BLaER1 treated with 17β-estradiol and CSF1 and Interleukin-3, amounts not matched to agents 10 nM and 100 nM (cell line): ENCODE data around the gene MYLK4.

Experiments used
- H3K27ac ChIP-seq, 11 experiments: shearing (Covaris generic); formaldehyde crosslinking; 2 replicates each; pipeline ENCODE4 v1.8.1; 2022
- H3K27me3 ChIP-seq, 11 experiments: shearing (Covaris generic); formaldehyde crosslinking; 2 replicates each; pipeline ENCODE4 v1.8.1; 2022
- H3K36me3 ChIP-seq, 11 experiments: shearing (Covaris generic); formaldehyde crosslinking; 2 replicates each; pipeline ENCODE4 v1.8.1; 2022
- H3K4me1 ChIP-seq, 10 experiments: shearing (Covaris generic); formaldehyde crosslinking; 2 replicates each; pipeline ENCODE4 v1.8.1; 2022
- H3K4me2 ChIP-seq, 11 experiments: shearing (Covaris generic); formaldehyde crosslinking; 2 replicates each; pipeline ENCODE4 v1.8.1; 2022
- H3K4me3 ChIP-seq, 10 experiments: shearing (Covaris generic); formaldehyde crosslinking; 2 replicates each; pipeline ENCODE4 v1.8.1; 2022
- H3K9ac ChIP-seq, 11 experiments: shearing (Covaris generic); formaldehyde crosslinking; 2 replicates each; pipeline ENCODE4 v1.8.1; 2022
- H3K9me3 ChIP-seq, 11 experiments: shearing (Covaris generic); formaldehyde crosslinking; replicated peaks in 1 of 11; 2 replicates each; pipeline ENCODE4 v1.8.1; 2022
- H4K20me1 ChIP-seq, 11 experiments: shearing (Covaris generic); formaldehyde crosslinking; 2 replicates each; pipeline ENCODE4 v1.8.1; 2022
- Cebpa-rat ChIP-seq, 11 experiments: shearing (Covaris generic); IDR thresholded peaks; 2 replicates each; pipeline ENCODE4 v1.8.1; 2022

The MYLK4 gene

GRCh38 chr6:2783188-2783963 is 32.7 kb upstream of the MYLK4 start:
- no peaks in the 10 kb centered on the region for H3K27me3 ChIP-seq
- no peaks in the 10 kb centered on the region; a peak in 1 of 20 replicates for H3K4me1 ChIP-seq
- no peak overlapping the region for H3K27ac ChIP-seq
- H3K4me3 ChIP-seq, result no peak overlapping the region
- H3K4me2 ChIP-seq, result no peak overlapping the region
- H3K9me3 ChIP-seq, result no peaks in the 10 kb centered on the region
- no peak overlapping the region for H3K9ac ChIP-seq
- peaks cover 87 to 98% (median 96%) of the 10 kb centered on the region in 11 experiments for H3K36me3 ChIP-seq
- TF ChIP-seq Cebpa-rat (IDR thresholded peaks at IDR 0.05), result no peak
- peaks cover 32 to 96% (median 73%) of the 10 kb centered on the region in 11 experiments; a peak in 21 of 22 replicates for H4K20me1 ChIP-seq

GRCh38 chr6:2782825-2783187 is 32.1 kb upstream of the MYLK4 start:
- Histone ChIP-seq H3K27me3 (no peaks in the 10 kb centered on the region), H3K27ac (no peak overlapping the region), H3K4me2 (no peak overlapping the region), H3K4me1 (no peaks in the 10 kb centered on the region; a peak in 1 of 20 replicates), H3K9ac (no peak overlapping the region), H4K20me1 (peaks cover 38 to 97% (median 78%) of the 10 kb centered on the region in 11 experiments; a peak in 21 of 22 replicates), H3K4me3 (no peak overlapping the region), H3K9me3 (no peaks in the 10 kb centered on the region), H3K36me3 (peaks cover 90 to 98% (median 96%) of the 10 kb centered on the region in 11 experiments)
- TF ChIP-seq Cebpa-rat (IDR thresholded peaks at IDR 0.05), result no peak

GRCh38 chr6:2782356-2782708 is 31.6 kb upstream of the MYLK4 start:
- Histone ChIP-seq H3K36me3 (peaks cover 89 to 98% (median 96%) of the 10 kb centered on the region in 11 experiments), H3K4me3 (no peak overlapping the region), H4K20me1 (peaks cover 42 to 97% (median 83%) of the 10 kb centered on the region in 11 experiments; a peak in 21 of 22 replicates), H3K9ac (no peak overlapping the region), H3K4me1 (no peaks in the 10 kb centered on the region; a peak in 1 of 20 replicates), H3K27me3 (no peaks in the 10 kb centered on the region), H3K27ac (no peak overlapping the region), H3K4me2 (no peak overlapping the region), H3K9me3 (no peaks in the 10 kb centered on the region)
- TF ChIP-seq Cebpa-rat (IDR thresholded peaks at IDR 0.05), result no peak

GRCh38 chr6:2781685-2782355 is 31.1 kb upstream of the MYLK4 start:
- Histone ChIP-seq H3K9ac (no peak overlapping the region), H3K36me3 (peaks cover 86 to 97% (median 96%) of the 10 kb centered on the region in 11 experiments), H3K4me2 (no peak overlapping the region), H3K9me3 (no peaks in the 10 kb centered on the region), H3K27ac (no peak overlapping the region), H3K27me3 (no peaks in the 10 kb centered on the region), H4K20me1 (peaks cover 47 to 98% (median 87%) of the 10 kb centered on the region in 11 experiments; a peak in 21 of 22 replicates), H3K4me3 (no peak overlapping the region), H3K4me1 (no peaks in the 10 kb centered on the region; a peak in 1 of 20 replicates)
- no peak for TF ChIP-seq Cebpa-rat (IDR thresholded peaks at IDR 0.05)

- H3K4me2 ChIP-seq, result no peak overlapping the region
- H3K27ac ChIP-seq, result no peak overlapping the region
- no peak for TF ChIP-seq Cebpa-rat (IDR thresholded peaks at IDR 0.05)
- no peak overlapping the region for H3K9ac ChIP-seq
- peaks cover 62 to 98% (median 96%) of the 10 kb centered on the region in 11 experiments; a peak in 21 of 22 replicates for H4K20me1 ChIP-seq
- peaks cover 81 to 98% (median 95%) of the 10 kb centered on the region in 11 experiments for H3K36me3 ChIP-seq
- no peaks in the 10 kb centered on the region; a peak in 1 of 20 replicates for H3K4me1 ChIP-seq
- H3K9me3 ChIP-seq, result no peaks in the 10 kb centered on the region
- H3K27me3 ChIP-seq, result no peaks in the 10 kb centered on the region
- no peak overlapping the region for H3K4me3 ChIP-seq
Observed at GRCh38 chr6:2780102-2780737, 29.5 kb upstream of the MYLK4 start.

- H3K9ac ChIP-seq, result no peak overlapping the region
- H3K36me3 ChIP-seq, result peaks cover 84 to 100% (median 97%) of the 10 kb centered on the region in 11 experiments
- peaks cover 86 to 100% (median 100%) of the 10 kb centered on the region in 11 experiments; a peak in 21 of 22 replicates for H4K20me1 ChIP-seq
- no peak for TF ChIP-seq Cebpa-rat (IDR thresholded peaks at IDR 0.05)
- no peaks in the 10 kb centered on the region for H3K27me3 ChIP-seq
- H3K9me3 ChIP-seq, result no peaks in the 10 kb centered on the region
- peaks cover 0 to 3% (median 0%) of the 10 kb centered on the region in 10 experiments; a peak in 1 of 20 replicates for H3K4me1 ChIP-seq
- no peak overlapping the region for H3K4me2 ChIP-seq
- no peak overlapping the region for H3K4me3 ChIP-seq
- no peak overlapping the region for H3K27ac ChIP-seq
Observed at GRCh38 chr6:2777249-2777648, 26.5 kb upstream of the MYLK4 start.

GRCh38 chr6:2775003-2775402 is 24.3 kb upstream of the MYLK4 start:
- Histone ChIP-seq H3K4me1 (peaks cover 0 to 10% (median 5%) of the 10 kb centered on the region in 10 experiments; a peak in 15 of 20 replicates), H3K9me3 (no peaks in the 10 kb centered on the region), H3K9ac (no peak overlapping the region), H4K20me1 (peaks cover 88 to 100% (median 100%) of the 10 kb centered on the region in 11 experiments; a peak in 21 of 22 replicates), H3K27me3 (no peaks in the 10 kb centered on the region), H3K4me2 (no peak overlapping the region), H3K36me3 (peaks cover 83 to 100% (median 97%) of the 10 kb centered on the region in 11 experiments), H3K27ac (no peak overlapping the region), H3K4me3 (no peak overlapping the region)
- TF ChIP-seq Cebpa-rat (IDR thresholded peaks at IDR 0.05), result no peak

- Histone ChIP-seq H3K9ac (no peak overlapping the region), H4K20me1 (peaks cover 84 to 100% (median 100%) of the 10 kb centered on the region in 11 experiments), H3K9me3 (no peaks in the 10 kb centered on the region), H3K4me1 (peaks cover 11 to 24% (median 18%) of the 10 kb centered on the region in 10 experiments), H3K36me3 (peaks cover 72 to 97% (median 87%) of the 10 kb centered on the region in 11 experiments), H3K4me3 (no peak overlapping the region), H3K27ac (no peak overlapping the region), H3K27me3 (no peaks in the 10 kb centered on the region), H3K4me2 (no peak overlapping the region)
- no peak for TF ChIP-seq Cebpa-rat (IDR thresholded peaks at IDR 0.05)
Observed at GRCh38 chr6:2773449-2773848, 22.7 kb upstream of the MYLK4 start.

GRCh38 chr6:2772840-2773239 is 22.1 kb upstream of the MYLK4 start:
- Histone ChIP-seq H3K36me3 (peaks cover 66 to 97% (median 81%) of the 10 kb centered on the region in 11 experiments), H3K9me3 (no peaks in the 10 kb centered on the region), H4K20me1 (peaks cover 84 to 100% (median 100%) of the 10 kb centered on the region in 11 experiments), H3K4me1 (peaks cover 17 to 30% (median 24%) of the 10 kb centered on the region in 10 experiments), H3K4me3 (no peak overlapping the region), H3K27me3 (no peaks in the 10 kb centered on the region), H3K27ac (no peak overlapping the region), H3K4me2 (no peak overlapping the region), H3K9ac (no peak overlapping the region)
- no peak for TF ChIP-seq Cebpa-rat (IDR thresholded peaks at IDR 0.05)
